Activated CD8-positive, alpha-beta memory T cell treated with anti-CD3 and anti-CD28 coated beads for 36 hours (primary cell): Measurements from ENCODE around the gene ZNRD2. TPM values are rescaled to one million over a fixed set of nuclear protein-coding genes. Genes with fewer than 3 reads are reported as not detected.

Experiments used
- CTCF ChIA-PET: fragments of 350-600 bp; sonication (Branson Sonifier 250); formaldehyde crosslinking; loops from one replicate; lab custom pipeline; 2021; ENCODE audit warnings: antibody characterized with exemption; lab: Charles Lee
- POLR2A ChIA-PET: fragments of 350-600 bp; sonication (Branson Sonifier 250); formaldehyde crosslinking; loops from one replicate; lab custom pipeline; 2021; ENCODE audit warnings: antibody characterized with exemption; lab: Charles Lee
- total RNA-seq, 2 experiments: library from RNA; stranded (reverse); gene quantifications; one replicate each; pipeline ENCODE4 v1.2.3, GENCODE V29; 2021

Gene ZNRD2
- total RNA-seq, 2 experiments from 2014 or later: 76.7 to 78.2 TPM

DNA sequence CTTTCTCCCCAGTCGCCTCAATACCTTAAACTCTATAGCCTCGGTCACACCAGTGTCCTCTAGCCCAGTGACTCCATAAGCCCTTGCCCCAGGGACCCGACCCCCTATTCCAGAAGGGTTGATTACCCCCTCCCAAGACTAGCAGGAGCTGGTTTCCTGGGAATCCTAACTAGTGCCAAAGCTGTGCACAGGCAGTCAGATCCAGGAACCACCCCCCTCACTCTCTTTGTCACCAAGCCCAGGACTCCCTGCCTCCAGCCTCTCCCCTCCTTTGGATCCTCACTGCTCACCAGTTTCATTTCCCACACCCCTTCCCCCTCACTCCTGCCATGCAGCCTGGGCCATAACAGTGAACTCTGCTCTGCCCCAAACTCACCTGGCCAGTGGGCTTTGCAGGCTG, 21.9 kb upstream of the ZNRD2 start:
- CTCF ChIA-PET: interaction anchor here (0.8 to 1.9 kb wide), 6 partner anchors 8 to 50 kb away, joined by 3 to 5 read pairs (median 4); partner anchors contain the start of genes MALAT1 and ZNRD2
- POLR2A ChIA-PET: no interaction called here

GRCh38 chr11:65549096-65549495, 21.2 kb upstream of the ZNRD2 start:
- ChIA-PET POLR2A (interaction anchor here (0.5 to 1.3 kb wide), 3 partner anchors 13 to 37 kb away, joined by 3 to 6 read pairs (median 4); no protein-coding TSS in a partner anchor), CTCF (interaction anchor here (0.8 to 1.4 kb wide), 5 partner anchors 9 to 42 kb away, joined by 3 to 5 read pairs (median 4); partner anchors contain the start of gene ZNRD2)

DNA sequence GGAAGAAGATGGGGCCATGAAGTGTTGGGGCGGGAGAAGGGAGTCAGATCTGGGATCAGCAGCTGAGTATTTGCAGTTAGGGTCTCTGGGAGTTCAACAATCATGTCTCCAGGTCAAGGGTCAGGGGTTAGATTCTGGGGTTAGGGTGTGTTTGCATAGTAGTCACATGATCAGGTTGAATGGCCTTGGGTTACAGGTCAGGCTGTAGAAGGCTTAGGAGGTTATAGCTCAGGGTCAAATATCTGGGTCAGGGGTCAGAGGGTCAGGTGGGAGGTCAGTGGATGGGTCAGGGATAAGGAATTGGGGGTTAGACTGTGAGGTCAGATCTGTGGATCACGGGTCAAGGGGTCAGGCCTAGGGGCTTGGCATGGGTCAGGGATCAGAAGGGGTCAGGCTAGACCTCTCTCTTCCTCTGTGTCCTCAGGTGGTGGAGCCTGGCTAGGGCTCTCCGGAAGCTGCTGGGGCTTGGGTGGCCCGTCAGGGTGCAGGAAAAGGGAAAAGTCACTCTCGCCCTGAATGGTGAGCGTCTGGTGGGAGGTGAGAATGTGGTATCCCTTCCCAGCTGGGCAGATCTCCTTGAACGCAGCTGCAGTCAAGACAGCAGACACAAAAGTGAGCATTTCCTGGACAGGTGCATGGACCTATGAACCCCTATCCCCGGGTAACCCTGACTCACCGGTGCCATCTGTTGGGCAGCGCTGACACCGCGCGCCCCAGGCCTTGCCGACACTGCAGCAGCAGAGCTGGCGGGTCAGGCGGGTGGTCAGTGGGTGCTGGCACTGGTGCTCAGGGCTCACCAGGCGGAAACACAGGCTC, 18.5 kb upstream of the ZNRD2 start:
- ChIA-PET POLR2A (no interaction called here), CTCF (interaction anchor here (0.9 to 3.6 kb wide), 8 partner anchors 11 to 63 kb away, joined by 4 to 28 read pairs (median 6); partner anchors contain the start of genes FAM89B, PCNX3 and ZNRD2)

DNA sequence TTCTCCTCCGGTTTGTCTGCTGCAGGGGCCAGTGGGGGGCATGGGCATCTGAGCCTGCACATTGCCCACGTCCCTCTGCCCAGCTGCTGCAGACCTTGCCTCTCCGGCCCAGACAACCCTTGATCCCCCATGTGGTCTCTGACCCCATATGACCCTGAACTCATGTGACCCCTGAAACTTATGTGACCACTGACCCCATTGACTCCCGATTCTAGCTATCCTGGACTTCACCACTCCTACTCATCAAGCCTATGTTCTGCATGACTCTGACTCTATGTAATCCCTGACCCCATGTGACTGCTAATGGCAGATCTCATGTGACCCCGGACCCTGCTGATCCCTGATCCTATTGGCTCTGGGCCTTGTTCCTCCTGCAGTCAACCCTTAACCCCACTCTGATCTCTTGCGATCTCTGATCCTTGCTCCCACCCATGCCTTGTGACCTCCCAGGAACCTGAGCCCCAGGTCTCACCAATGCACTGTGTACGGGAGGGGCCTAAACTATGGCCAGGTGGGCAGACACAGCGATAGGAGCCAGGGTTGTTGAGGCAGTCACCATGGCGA, 17.8 kb upstream of the ZNRD2 start:
- CTCF ChIA-PET: interaction anchor here (0.9 to 3.6 kb wide), 8 partner anchors 10 to 63 kb away, joined by 4 to 28 read pairs (median 6); partner anchors contain the start of genes FAM89B, PCNX3 and ZNRD2

GRCh38 chr11:65553301-65554001, 16.8 kb upstream of the ZNRD2 start:
- ChIA-PET POLR2A (no interaction called here), CTCF (interaction anchor here (0.6 to 3.6 kb wide), 4 partner anchors 12 to 22 kb away, joined by 3 to 28 read pairs (median 4); partner anchors contain the start of gene EHBP1L1)

More for the DNA sequence above, 17.8 kb upstream of the ZNRD2 start:
- POLR2A ChIA-PET: no interaction called here

GRCh38 chr11:65554057-65554818, 16.0 kb upstream of the ZNRD2 start:
- ChIA-PET POLR2A (no interaction called here), CTCF (interaction anchor here (0.8 to 3.6 kb wide), 5 partner anchors 11 to 21 kb away, joined by 3 to 28 read pairs (median 3); partner anchors contain the start of gene EHBP1L1)

DNA sequence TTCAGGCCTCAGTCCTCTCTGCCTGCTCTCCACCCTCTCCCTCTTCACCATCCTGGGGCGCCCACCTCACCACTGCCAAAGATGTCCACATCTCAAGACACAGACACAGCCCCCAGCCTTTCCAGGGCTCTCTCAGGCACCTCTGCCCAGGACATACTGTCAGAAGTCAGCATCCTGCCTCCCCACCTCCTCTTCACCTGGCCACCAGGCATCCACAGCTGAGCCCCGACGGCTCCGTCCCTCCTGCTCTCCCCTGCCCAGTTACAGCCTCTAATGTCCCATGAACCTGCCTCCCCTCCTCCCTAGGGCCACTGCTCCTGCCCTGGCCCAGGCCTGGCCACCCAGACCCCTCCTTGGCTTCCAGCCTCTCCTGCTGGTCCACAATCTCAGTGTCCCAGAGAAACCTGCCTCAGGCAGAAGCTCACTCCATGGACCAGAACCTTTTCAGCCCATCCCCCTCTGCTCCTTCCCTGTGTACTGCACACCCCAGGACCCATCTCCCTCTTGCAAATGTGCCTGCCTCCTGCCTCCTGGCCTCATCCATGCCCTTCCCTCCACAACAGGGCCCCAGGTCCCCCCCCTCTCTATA, 15.3 kb upstream of the ZNRD2 start:
- CTCF ChIA-PET: interaction anchor here (0.9 to 1.5 kb wide), 2 partner anchors 10 to 18 kb away, joined by 3 to 8 read pairs; no protein-coding TSS in a partner anchor
- POLR2A ChIA-PET: no interaction called here

GRCh38 chr11:65555693-65556231, 14.5 kb upstream of the ZNRD2 start:
- ChIA-PET POLR2A (no interaction called here), CTCF (interaction anchor here (1.5 to 1.6 kb wide), 2 partner anchors 9 to 15 kb away, joined by 6 to 8 read pairs; no protein-coding TSS in a partner anchor)

- CTCF ChIA-PET: interaction anchor here (0.5 to 1.6 kb wide), 8 partner anchors 9 to 523 kb away, joined by 3 to 6 read pairs (median 3); partner anchors contain the start of gene ZNRD2
- POLR2A ChIA-PET: interaction anchor here (0.5 to 1.3 kb wide), 6 partner anchors 8 to 32 kb away, joined by 3 read pairs; partner anchors contain the start of genes FAM89B and SCYL1
These were observed 13.6 kb upstream of the ZNRD2 start for GRCh38 chr11:65556470-65557279.

DNA sequence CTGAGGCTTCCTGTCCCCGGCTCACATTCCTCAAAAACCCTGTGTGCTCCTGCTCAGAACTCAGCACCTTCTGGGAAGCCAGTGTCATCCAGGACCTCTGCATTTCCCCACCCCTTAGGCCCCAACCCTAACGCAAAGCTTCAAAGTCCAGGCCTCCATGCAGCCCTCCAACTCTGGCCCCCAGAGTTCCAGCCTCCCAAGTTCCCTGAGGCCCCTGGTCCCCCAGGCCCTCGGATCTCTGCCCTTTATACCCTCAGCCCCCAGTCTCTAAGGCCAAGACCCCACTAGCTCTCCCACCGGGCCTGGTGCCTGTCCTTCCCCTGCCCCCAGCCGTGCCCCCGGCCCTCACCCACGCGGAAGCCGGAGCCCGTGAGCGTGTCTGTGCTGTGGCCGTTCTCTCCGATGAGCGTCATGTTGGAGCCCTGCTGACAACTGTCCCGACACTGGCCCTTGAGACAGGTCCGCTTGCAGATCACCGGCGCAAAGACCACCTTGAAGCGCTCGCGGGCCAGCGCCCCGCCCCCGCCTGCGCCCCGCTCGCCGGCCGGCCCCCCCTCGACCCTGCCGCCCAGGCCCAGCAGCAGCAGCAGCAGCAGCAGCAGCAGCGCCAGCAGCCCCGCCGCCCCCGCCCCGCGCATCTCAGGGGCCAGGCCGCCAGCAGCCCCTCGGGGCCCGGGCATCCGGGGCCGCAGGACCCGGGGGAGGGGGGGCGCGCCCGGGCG, 12.8 kb upstream of the ZNRD2 start:
- CTCF ChIA-PET: interaction anchor here (0.5 to 1.6 kb wide), 7 partner anchors 8 to 522 kb away, joined by 3 to 6 read pairs (median 3); partner anchors contain the start of gene ZNRD2
- POLR2A ChIA-PET: interaction anchor here (0.5 to 1.3 kb wide), 5 partner anchors 11 to 662 kb away, joined by 3 read pairs; partner anchors contain the start of gene SCYL1

GRCh38 chr11:65558002-65558929, 12.0 kb upstream of the ZNRD2 start, which contains the start of gene LTBP3:
LTBP3 (minus strand) TSS chr11:65558359; CDS start chr11:65557959, 400 bp downstream.
- CTCF ChIA-PET: interaction anchor here (1.0 to 3.2 kb wide), 5 partner anchors 8 to 24 kb away, joined by 3 to 20 read pairs (median 5); partner anchors contain the start of genes FAM89B and ZNRD2
- POLR2A ChIA-PET: interaction anchor here (0.5 to 1.3 kb wide), 4 partner anchors 17 to 1096 kb away, joined by 3 to 6 read pairs (median 3); partner anchors contain the start of gene EHBP1L1

GRCh38 chr11:65558930-65559509, 11.3 kb upstream of the ZNRD2 start:
- POLR2A ChIA-PET: interaction anchor here (0.5 to 1.3 kb wide), 4 partner anchors 16 to 1095 kb away, joined by 3 to 6 read pairs (median 3); partner anchors contain the start of gene EHBP1L1

GRCh38 chr11:65559535-65559934, 10.7 kb upstream of the ZNRD2 start:
- CTCF ChIA-PET: interaction anchor here (1.2 to 3.2 kb wide), 6 partner anchors 11 to 23 kb away, joined by 3 to 20 read pairs (median 4); partner anchors contain the start of gene FAM89B
- POLR2A ChIA-PET: interaction anchor here (0.6 to 1.3 kb wide), 3 partner anchors 34 to 1625 kb away, joined by 3 to 6 read pairs (median 6); no protein-coding TSS in a partner anchor

More at GRCh38 chr11:65558930-65559509, 11.3 kb upstream of the ZNRD2 start:
- CTCF ChIA-PET: interaction anchor here (1.0 to 3.2 kb wide), 6 partner anchors 11 to 24 kb away, joined by 3 to 20 read pairs (median 4); partner anchors contain the start of genes FAM89B and ZNRD2
